IPS-20b (cell line): ENCODE measurements around the gene POLR3K.
"Not testable (repeated sequence)": the region's sequence is repeated elsewhere in the genome, so short reads cannot be mapped to it uniquely, and the experiment has no call there.

Experiments
- H3K27ac ChIP-seq: one replicate; pipeline ENCODE4 v1.5.1; 2013; ENCODE audit warnings: low read length
- H3K27me3 ChIP-seq: 2 replicates; pipeline ENCODE4 v1.6.1; 2013; ENCODE audit warnings: mild to moderate bottlenecking, low read length, inconsistent platforms; ENCODE audit not compliant: insufficient read depth
- H3K36me3 ChIP-seq: 2 replicates; pipeline ENCODE4 v1.6.1; 2013; ENCODE audit warnings: low read depth, mild to moderate bottlenecking, inconsistent platforms, low read length, moderate library complexity; ENCODE audit not compliant: insufficient read depth
- H3K4me1 ChIP-seq: 2 replicates; pipeline ENCODE4 v1.6.1; 2013; ENCODE audit warnings: mild to moderate bottlenecking, control low read depth, inconsistent platforms, low read length, moderate library complexity; ENCODE audit not compliant: insufficient read depth
- H3K4me3 ChIP-seq: 2 replicates; pipeline ENCODE4 v1.5.1; 2013; ENCODE audit warnings: mild to moderate bottlenecking, low read length, inconsistent platforms
- H3K9ac ChIP-seq: 2 replicates; pipeline ENCODE4 v1.6.1; 2013; ENCODE audit warnings: low read depth, mild to moderate bottlenecking, inconsistent platforms, low read length, moderate library complexity
- H3K9me3 ChIP-seq: 2 replicates; pipeline ENCODE4 v1.6.1; 2013; ENCODE audit warnings: mild to moderate bottlenecking, low read depth, low read length, inconsistent platforms; ENCODE audit not compliant: insufficient read depth

The POLR3K gene

GRCh38 chr16:35678-36305 lies 17.6 kb downstream of the POLR3K start:
- Histone ChIP-seq H3K27me3 (no peaks in the 10 kb centered on the region), H3K9me3 (no peaks in the 10 kb centered on the region), H3K27ac (no peak overlapping the region), H3K4me3 (no peak overlapping the region), H3K36me3 (no peaks in the 10 kb centered on the region), H3K9ac (no peak overlapping the region), H3K4me1 (no peaks in the 10 kb centered on the region)

DNA sequence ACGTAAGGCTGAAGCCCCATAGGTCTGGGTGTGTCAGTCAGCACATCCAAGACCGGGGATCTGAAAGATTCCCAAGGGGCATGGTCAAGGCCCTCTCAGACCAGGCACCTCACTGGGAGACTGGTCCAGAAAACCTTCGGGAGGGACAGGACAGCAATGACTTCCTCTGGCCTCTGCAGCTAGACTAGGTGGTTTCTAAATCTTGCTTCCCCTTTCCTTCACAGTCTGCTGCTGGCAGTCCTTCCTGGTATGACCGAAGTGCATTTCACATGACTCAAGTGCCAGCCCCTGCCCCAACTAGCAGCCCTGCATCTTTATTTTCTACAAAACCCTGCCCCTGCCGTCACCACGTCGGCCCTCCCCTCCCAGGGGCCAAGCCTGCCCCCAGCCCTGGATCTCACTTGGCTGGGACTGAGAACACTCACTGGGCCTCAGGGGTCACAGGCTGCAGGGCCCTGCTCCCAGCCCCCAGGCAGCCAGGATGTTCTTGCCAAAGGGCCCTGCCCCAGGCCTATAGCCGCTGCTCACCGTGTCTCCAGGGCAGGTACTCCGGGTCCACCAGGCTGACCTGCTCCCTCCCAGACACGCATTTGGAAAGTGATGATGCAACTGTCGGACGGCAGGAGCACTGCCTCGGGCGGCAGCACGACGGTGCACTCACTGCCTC lies 18.3 kb downstream of the POLR3K start:
- no peak overlapping the region for H3K4me3 ChIP-seq
- H3K4me1 ChIP-seq = no peaks in the 10 kb centered on the region
- no peaks in the 10 kb centered on the region for H3K27me3 ChIP-seq
- H3K36me3 ChIP-seq = no peaks in the 10 kb centered on the region
- H3K9ac ChIP-seq = no peak overlapping the region
- H3K27ac ChIP-seq = no peak overlapping the region
- no peaks in the 10 kb centered on the region for H3K9me3 ChIP-seq

DNA sequence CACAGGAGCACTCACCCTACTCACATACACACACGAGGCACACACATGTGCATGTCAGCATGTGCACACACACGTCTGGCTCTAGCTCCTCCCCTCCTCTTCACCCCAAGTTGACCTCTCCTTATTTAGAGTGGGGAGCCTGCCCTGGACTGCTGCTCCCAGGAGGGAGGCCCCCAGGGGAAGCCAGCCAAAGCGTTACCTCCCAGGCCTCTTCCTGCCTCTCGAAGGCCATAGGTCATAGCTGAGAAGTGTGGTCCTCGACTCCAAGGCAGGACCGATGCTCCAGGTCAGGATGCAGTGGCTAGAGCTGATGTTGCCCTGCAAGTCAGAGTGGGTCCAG lies 18.8 kb downstream of the POLR3K start:
- H3K9ac ChIP-seq = no peak overlapping the region

GRCh38 chr16:33877-34647 lies 19.3 kb downstream of the POLR3K start:
- Histone ChIP-seq H3K9ac (no peak overlapping the region), H3K4me3 (no peak overlapping the region), H3K27me3 (no peaks in the 10 kb centered on the region), H3K9me3 (no peaks in the 10 kb centered on the region), H3K4me1 (no peaks in the 10 kb centered on the region), H3K36me3 (no peaks in the 10 kb centered on the region), H3K27ac (no peak overlapping the region)

More for the DNA sequence above, 18.8 kb downstream of the POLR3K start:
- H3K27ac ChIP-seq = no peak overlapping the region
- no peaks in the 10 kb centered on the region for H3K4me1 ChIP-seq
- H3K4me3 ChIP-seq = no peak overlapping the region
- H3K27me3 ChIP-seq = no peaks in the 10 kb centered on the region
- H3K36me3 ChIP-seq = no peaks in the 10 kb centered on the region
- no peaks in the 10 kb centered on the region for H3K9me3 ChIP-seq

GRCh38 chr16:33154-33876 lies 20.1 kb downstream of the POLR3K start:
- H3K27ac ChIP-seq = not testable (repeated sequence)

GRCh38 chr16:30627-31026 lies 22.8 kb downstream of the POLR3K start:
- not testable (repeated sequence) for H3K36me3 ChIP-seq, H3K27me3 ChIP-seq, H3K9me3 ChIP-seq, H3K4me3 ChIP-seq, H3K9ac ChIP-seq, H3K4me1 ChIP-seq, H3K27ac ChIP-seq

More at GRCh38 chr16:33154-33876, 20.1 kb downstream of the POLR3K start:
- not testable (repeated sequence) for H3K4me1 ChIP-seq, H3K4me3 ChIP-seq, H3K27me3 ChIP-seq, H3K9me3 ChIP-seq, H3K9ac ChIP-seq, H3K36me3 ChIP-seq

- not testable (repeated sequence) for H3K27me3 ChIP-seq, H3K27ac ChIP-seq, H3K9me3 ChIP-seq, H3K9ac ChIP-seq, H3K4me1 ChIP-seq, H3K4me3 ChIP-seq, H3K36me3 ChIP-seq
Measured at GRCh38 chr16:25926-26348, 27.5 kb downstream of the POLR3K start.

- not testable (repeated sequence) for H3K36me3 ChIP-seq, H3K27me3 ChIP-seq, H3K9ac ChIP-seq, H3K9me3 ChIP-seq, H3K4me1 ChIP-seq, H3K4me3 ChIP-seq, H3K27ac ChIP-seq
Measured at GRCh38 chr16:24151-24550, 29.3 kb downstream of the POLR3K start.

DNA sequence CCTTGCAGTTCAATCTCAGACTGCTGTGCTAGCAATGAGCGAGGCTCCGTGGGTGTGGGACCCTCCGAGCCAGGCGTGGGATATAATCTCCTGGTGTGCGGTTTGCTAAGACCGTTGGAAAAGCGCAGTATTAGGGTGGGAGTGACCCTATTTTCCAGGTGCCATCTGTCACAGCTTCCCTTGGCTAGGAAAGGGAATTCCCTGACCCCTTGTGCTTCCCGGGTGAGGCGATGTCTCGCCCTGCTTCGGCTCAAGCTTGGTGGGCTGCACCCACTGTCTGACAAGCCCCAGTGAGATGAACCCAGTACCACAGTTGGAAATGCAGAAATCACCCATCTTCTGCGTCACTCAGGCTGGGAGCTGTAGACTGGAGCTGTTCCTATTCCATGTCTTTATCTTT lies 32.5 kb downstream of the POLR3K start:
- not testable (repeated sequence) for H3K36me3 ChIP-seq

DNA sequence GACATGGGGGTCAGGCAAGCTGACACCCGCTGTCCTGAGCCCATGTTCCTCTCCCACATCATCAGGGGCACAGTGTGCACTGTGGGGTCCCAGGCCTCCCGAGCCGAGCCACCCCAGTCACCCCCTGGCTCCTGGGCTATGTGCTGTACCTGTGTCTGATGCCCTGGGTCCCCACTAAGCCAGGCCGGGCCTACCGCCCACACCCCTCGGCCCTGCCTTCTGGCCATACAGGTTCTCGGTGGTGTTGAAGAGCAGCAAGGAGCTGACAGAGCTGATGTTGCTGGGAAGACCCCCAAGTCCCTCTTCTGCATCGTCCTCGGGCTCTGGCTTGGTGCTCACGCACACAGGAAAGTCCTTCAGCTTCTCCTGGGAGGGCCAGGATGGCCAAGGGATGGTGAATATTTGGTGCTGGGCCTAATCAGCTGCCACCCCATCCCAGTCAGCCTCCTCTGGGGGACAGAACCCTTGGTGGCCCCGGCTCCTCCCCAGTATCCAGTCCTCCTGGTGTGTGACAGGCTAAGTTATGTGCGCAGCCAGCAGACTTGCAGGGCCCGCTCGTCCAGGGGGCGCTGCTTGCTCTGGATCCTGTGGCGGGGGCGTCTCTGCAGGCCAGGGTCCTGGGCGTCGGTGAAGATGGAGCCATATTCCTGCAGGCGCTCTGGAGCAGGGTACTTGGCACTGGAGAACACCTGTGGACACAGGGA lies 36.2 kb downstream of the POLR3K start:
- H3K4me3 ChIP-seq, H3K4me1 ChIP-seq, H3K27ac ChIP-seq, H3K36me3 ChIP-seq, H3K27me3 ChIP-seq, H3K9ac ChIP-seq, H3K9me3 ChIP-seq: not testable (repeated sequence)

More for the DNA sequence above, 32.5 kb downstream of the POLR3K start:
- not testable (repeated sequence) for H3K4me3 ChIP-seq, H3K4me1 ChIP-seq, H3K27me3 ChIP-seq, H3K27ac ChIP-seq, H3K9me3 ChIP-seq, H3K9ac ChIP-seq

DNA sequence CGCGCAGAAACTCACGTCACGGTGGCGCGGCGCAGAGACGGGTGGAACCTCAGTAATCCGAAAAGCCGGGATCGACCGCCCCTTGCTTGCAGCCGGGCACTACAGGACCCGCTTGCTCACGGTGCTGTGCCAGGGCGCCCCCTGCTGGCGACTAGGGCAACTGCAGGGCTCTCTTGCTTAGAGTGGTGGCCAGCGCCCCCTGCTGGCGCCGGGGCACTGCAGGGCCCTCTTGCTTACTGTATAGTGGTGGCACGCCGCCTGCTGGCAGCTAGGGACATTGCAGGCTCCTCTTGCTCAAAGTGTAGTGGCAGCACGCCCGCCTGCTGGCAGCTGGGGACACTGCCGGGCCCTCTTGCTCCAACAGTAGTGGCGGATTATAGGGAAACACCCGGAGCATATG lies 42.6 kb downstream of the POLR3K start:
- not testable (repeated sequence) for H3K9me3 ChIP-seq, H3K36me3 ChIP-seq, H3K9ac ChIP-seq, H3K27ac ChIP-seq, H3K27me3 ChIP-seq, H3K4me3 ChIP-seq, H3K4me1 ChIP-seq
